ENCODE results near the gene STX4.

STX4 gene

DNA sequence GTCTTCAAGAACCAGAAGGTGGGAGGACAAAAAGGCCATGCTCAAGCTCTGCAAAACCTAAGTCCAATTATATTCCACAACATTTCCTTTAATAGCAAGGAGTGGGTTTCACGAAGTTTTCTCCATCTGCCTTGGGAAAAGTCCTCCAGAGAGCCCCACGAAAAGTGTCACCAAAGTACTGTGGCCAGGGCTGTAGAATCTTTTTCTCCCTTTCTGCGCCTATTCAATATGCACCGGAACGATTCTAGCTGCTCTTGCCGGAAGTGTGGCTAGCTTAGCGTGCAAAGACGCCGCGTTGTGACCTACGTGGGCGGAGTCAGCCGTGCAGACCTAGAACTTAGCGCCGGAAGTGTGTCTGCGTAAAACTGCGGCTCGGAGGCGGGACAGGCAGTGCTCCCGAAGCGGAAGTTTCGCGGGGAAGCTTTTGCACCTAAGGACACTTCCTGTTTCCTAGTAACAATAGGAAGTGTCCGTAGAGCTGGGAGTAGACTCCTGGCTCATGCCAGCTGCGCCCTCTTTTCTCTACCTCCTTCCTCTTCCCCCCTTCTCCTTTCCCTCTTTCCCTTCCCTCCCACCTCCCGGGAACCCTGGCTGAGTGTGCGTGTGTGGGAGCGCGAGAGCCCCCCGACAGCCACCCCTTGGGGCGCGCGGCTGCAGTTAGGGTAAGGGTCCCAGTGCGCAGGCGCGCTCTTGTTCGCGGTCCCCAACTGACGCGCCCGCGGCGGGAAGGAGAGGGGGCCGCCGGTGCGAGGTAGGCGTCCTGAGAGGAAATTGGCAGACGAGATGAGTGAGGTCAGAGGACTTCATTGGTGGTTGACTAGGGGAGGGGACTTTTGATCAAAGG is 40.8 kb downstream of the STX4 start, which contains the start of the genes ZNF646 and ZNF668:
Gene ZNF646, plus strand, starts transcription at position 453 of the 844 bp plus-strand sequence. CDS start 1,903 bp downstream, outside the sequence.
Gene ZNF668, minus strand, starts transcription at position 271 of the 844 bp plus-strand sequence. CDS start 9,781 bp downstream, outside the sequence.
- Mint-ChIP-seq H3K27me3 (no peaks in the 10 kb centered on the region), H3K4me3 (peak within 1 kb of the TSS; percentile 94), H3K4me1 (ENCODE audit: low read depth) (peaks cover 67% of the 10 kb centered on the region), H3K27ac (peak within 1 kb of the TSS; percentile 91), H3K36me3 (ENCODE audit: low read depth) (peaks cover 54% of the 10 kb centered on the region), H3K9me3 (no peaks in the 10 kb centered on the region)
- intact Hi-C loops (cut with micrococcal nuclease) = loop anchor here (1.0 to 5.0 kb wide), 6 partner anchors 21 to 417 kb away; partner anchors contain the start of genes BCKDK, FBRS, HSD3B7 and STX4

DNA sequence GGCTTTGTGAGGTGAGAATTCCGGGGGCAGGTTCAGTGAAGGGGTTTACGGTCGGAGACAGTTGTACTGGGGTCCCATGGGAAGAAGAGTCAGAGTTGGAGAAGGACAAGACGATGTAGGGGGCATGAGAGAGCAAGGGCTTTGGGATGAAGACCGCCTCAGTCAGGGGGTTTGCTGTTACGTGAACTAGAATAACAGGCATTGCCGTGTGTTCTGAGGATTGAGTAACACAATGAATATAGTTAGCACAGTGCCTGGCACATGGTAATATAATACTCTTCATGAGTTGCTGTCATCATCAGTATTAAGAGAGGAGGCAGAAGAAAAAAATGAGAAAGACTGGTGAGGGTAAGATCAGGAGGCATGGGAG is 41.4 kb downstream of the STX4 start:
- Mint-ChIP-seq H3K4me1 (ENCODE audit: low read depth) (peaks cover 69% of the 10 kb centered on the region), H3K36me3 (ENCODE audit: low read depth) (peaks cover 60% of the 10 kb centered on the region), H3K27ac (peak overlapping the region; percentile 91), H3K4me3 (peak overlapping the region; percentile 94), H3K9me3 (no peaks in the 10 kb centered on the region), H3K27me3 (no peaks in the 10 kb centered on the region)
- intact Hi-C loops (cut with micrococcal nuclease) = loop anchor here (1.0 to 5.0 kb wide), 6 partner anchors 20 to 417 kb away; partner anchors contain the start of genes BCKDK, FBRS, HSD3B7 and STX4

GRCh38 chr16:31076319-31076718 is 43.0 kb downstream of the STX4 start:
- H3K27me3 Mint-ChIP-seq = no peaks in the 10 kb centered on the region
- peaks cover 75% of the 10 kb centered on the region for H3K36me3 Mint-ChIP-seq (ENCODE audit: low read depth)
- no peak overlapping the region for H3K27ac Mint-ChIP-seq
- peaks cover 84% of the 10 kb centered on the region for H3K4me1 Mint-ChIP-seq (ENCODE audit: low read depth)
- intact Hi-C loops (cut with micrococcal nuclease) = no loop called here
- no peak overlapping the region for H3K4me3 Mint-ChIP-seq
- H3K9me3 Mint-ChIP-seq = no peaks in the 10 kb centered on the region

DNA sequence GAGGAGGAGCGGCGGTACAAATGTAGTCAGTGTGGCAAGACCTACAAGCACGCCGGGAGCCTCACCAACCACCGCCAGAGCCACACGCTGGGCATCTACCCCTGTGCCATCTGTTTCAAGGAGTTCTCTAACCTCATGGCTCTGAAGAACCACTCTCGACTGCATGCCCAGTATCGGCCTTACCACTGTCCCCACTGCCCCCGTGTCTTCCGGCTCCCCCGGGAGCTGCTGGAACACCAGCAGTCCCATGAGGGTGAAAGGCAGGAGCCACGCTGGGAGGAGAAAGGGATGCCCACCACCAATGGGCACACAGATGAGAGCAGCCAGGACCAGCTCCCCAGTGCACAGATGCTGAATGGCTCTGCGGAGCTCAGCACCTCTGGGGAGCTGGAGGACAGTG is 43.7 kb downstream of the STX4 start:
- Mint-ChIP-seq H3K27me3 (no peaks in the 10 kb centered on the region), H3K27ac (no peak overlapping the region), H3K4me3 (no peak overlapping the region), H3K36me3 (ENCODE audit: low read depth) (peaks cover 82% of the 10 kb centered on the region), H3K4me1 (ENCODE audit: low read depth) (peaks cover 84% of the 10 kb centered on the region), H3K9me3 (no peaks in the 10 kb centered on the region)
- intact Hi-C loops (cut with micrococcal nuclease) = no loop called here

DNA sequence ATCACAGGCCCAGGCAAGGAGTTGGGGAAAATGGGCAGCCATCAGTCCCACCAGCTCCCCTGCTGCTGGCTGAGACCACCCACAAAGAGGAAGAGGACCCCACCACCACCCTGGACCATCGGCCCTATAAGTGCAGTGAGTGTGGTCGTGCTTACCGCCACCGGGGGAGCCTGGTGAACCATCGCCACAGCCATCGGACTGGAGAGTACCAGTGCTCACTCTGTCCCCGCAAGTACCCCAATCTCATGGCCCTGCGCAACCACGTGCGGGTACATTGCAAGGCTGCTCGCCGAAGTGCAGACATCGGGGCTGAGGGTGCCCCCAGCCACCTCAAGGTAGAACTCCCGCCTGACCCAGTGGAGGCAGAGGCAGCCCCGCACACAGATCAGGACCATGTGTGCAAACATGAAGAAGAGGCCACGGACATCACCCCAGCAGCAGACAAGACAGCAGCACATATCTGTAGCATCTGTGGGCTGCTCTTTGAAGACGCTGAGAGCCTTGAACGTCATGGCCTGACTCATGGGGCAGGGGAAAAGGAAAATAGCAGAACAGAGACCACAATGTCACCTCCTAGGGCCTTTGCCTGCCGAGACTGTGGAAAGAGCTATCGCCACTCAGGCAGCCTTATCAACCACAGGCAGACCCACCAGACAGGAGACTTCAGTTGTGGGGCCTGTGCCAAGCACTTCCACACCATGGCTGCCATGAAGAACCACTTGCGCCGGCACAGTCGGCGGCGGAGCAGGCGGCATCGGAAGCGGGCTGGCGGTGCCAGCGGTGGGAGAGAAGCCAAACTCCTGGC is 44.4 kb downstream of the STX4 start:
- H3K4me1 Mint-ChIP-seq (ENCODE audit: low read depth) = peaks cover 84% of the 10 kb centered on the region
- H3K9me3 Mint-ChIP-seq = no peaks in the 10 kb centered on the region
- H3K27ac Mint-ChIP-seq = peak overlapping the region; percentile 47
- H3K36me3 Mint-ChIP-seq (ENCODE audit: low read depth) = peaks cover 85% of the 10 kb centered on the region
- H3K27me3 Mint-ChIP-seq = no peaks in the 10 kb centered on the region
- intact Hi-C loops (cut with micrococcal nuclease) = no loop called here
- H3K4me3 Mint-ChIP-seq = no peak overlapping the region

DNA sequence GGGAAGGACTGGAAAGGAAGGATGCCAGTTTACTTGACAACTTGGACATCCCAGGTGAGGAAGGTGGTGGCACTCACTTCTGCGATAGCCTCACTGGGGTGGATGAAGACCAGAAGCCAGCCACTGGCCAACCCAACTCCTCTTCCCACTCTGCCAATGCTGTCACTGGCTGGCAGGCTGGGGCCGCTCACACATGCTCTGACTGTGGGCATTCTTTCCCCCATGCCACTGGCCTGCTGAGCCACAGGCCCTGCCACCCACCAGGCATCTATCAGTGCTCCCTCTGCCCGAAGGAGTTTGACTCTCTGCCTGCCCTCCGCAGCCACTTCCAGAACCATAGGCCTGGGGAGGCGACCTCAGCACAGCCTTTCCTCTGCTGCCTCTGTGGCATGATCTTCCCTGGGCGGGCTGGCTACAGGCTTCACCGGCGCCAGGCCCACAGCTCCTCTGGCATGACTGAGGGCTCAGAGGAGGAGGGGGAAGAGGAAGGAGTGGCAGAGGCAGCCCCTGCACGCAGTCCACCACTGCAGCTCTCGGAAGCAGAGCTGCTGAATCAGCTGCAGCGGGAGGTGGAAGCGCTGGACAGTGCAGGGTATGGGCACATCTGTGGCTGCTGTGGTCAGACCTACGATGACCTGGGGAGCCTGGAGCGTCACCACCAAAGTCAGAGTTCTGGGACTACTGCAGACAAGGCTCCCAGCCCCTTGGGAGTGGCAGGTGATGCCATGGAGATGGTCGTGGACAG is 45.4 kb downstream of the STX4 start:
- no peak overlapping the region for H3K4me3 Mint-ChIP-seq
- no peaks in the 10 kb centered on the region for H3K27me3 Mint-ChIP-seq
- peaks cover 85% of the 10 kb centered on the region for H3K4me1 Mint-ChIP-seq (ENCODE audit: low read depth)
- peak overlapping the region; percentile 47 for H3K27ac Mint-ChIP-seq
- H3K9me3 Mint-ChIP-seq = no peaks in the 10 kb centered on the region
- intact Hi-C loops (cut with micrococcal nuclease) = no loop called here
- peaks cover 89% of the 10 kb centered on the region for H3K36me3 Mint-ChIP-seq (ENCODE audit: low read depth)

DNA sequence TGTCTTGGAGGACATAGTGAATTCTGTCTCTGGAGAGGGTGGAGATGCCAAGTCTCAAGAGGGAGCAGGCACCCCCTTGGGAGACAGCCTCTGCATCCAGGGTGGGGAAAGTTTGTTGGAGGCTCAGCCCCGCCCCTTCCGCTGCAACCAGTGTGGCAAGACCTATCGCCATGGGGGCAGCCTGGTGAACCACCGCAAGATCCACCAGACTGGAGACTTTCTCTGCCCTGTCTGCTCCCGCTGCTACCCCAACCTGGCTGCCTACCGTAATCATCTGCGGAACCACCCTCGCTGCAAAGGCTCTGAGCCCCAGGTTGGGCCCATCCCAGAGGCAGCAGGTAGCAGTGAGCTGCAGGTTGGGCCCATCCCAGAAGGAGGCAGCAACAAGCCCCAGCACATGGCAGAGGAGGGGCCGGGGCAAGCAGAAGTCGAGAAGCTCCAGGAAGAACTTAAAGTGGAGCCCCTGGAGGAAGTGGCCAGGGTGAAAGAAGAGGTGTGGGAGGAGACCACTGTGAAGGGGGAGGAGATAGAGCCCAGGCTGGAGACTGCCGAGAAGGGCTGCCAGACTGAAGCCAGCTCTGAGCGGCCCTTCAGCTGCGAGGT is 46.1 kb downstream of the STX4 start:
- intact Hi-C loops (cut with micrococcal nuclease) = no loop called here
- peaks cover 84% of the 10 kb centered on the region for H3K4me1 Mint-ChIP-seq (ENCODE audit: low read depth)

GRCh38 chr16:31080035-31080629 is 46.8 kb downstream of the STX4 start:
- Mint-ChIP-seq H3K4me1 (ENCODE audit: low read depth) (peaks cover 77% of the 10 kb centered on the region), H3K27ac (peak overlapping the region; percentile 47), H3K36me3 (ENCODE audit: low read depth) (peaks cover 93% of the 10 kb centered on the region), H3K9me3 (no peaks in the 10 kb centered on the region), H3K27me3 (no peaks in the 10 kb centered on the region), H3K4me3 (no peak overlapping the region)
- intact Hi-C loops (cut with micrococcal nuclease) = no loop called here

More for the DNA sequence above, 46.1 kb downstream of the STX4 start:
- no peaks in the 10 kb centered on the region for H3K9me3 Mint-ChIP-seq
- peaks cover 93% of the 10 kb centered on the region for H3K36me3 Mint-ChIP-seq (ENCODE audit: low read depth)
- H3K27me3 Mint-ChIP-seq = no peaks in the 10 kb centered on the region
- no peak overlapping the region for H3K4me3 Mint-ChIP-seq
- H3K27ac Mint-ChIP-seq = peak overlapping the region; percentile 47

DNA sequence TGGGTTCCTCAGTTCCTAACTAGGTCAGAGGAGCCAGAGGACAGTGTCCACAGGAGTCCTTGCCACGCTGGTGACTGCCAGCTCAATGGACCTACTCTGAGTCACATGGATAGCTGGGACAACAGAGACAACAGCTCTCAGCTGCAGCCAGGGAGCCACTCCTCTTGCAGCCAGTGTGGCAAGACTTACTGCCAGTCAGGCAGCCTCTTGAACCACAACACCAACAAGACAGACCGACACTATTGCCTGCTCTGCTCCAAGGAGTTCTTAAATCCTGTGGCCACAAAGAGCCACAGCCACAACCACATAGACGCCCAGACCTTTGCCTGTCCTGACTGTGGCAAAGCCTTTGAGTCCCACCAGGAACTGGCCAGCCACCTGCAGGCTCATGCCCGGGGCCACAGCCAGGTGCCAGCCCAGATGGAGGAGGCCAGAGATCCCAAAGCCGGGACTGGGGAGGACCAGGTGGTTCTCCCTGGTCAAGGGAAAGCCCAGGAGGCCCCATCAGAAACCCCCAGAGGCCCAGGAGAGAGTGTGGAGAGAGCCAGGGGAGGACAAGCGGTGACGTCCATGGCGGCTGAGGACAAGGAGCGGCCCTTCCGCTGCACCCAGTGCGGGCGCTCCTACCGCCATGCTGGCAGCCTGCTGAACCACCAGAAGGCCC is 47.5 kb downstream of the STX4 start:
- Mint-ChIP-seq H3K4me3 (no peak overlapping the region), H3K9me3 (no peaks in the 10 kb centered on the region), H3K27ac (peak overlapping the region; percentile 47), H3K36me3 (ENCODE audit: low read depth) (peaks cover 100% of the 10 kb centered on the region), H3K4me1 (ENCODE audit: low read depth) (peaks cover 69% of the 10 kb centered on the region), H3K27me3 (no peaks in the 10 kb centered on the region)
- intact Hi-C loops (cut with micrococcal nuclease) = no loop called here

- Mint-ChIP-seq H3K36me3 (ENCODE audit: low read depth) (peaks cover 100% of the 10 kb centered on the region), H3K27ac (peak overlapping the region; percentile 47), H3K4me3 (no peak overlapping the region)
Measured at GRCh38 chr16:31081428-31082351, 48.3 kb downstream of the STX4 start.

DNA sequence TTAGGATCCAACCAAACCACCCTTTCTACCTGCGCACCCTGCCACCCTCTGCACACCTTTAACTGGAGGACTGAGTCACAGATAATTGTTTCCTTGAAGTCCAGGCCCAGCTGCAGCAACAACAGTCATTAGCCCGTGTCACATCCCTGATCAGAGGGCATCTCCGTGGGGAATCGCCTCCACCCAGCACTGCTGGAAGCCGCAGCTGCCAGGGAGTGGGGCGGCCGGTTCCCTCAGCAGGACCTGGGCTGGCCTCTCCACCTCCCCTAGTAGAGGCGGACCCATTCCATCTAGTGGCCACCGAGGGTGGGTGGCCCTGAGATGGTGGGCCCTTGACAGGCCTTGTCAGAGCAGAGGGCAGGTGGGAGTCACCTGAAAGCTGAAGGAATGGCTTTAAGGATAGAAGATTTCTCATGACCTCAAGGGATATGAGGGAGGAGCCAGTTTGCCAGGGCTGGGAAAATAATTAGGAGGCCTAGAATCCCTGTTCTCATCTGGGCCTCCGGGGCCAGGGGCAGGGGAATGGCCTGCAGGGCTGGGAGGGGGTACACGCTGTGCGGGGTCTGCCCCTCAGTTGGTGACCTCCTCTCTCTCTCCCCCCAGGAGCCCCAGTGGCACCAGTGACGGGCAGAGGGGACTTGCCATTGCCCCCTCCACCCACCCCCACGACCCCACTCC is 49.1 kb downstream of the STX4 start:
- H3K4me1 Mint-ChIP-seq (ENCODE audit: low read depth) = peaks cover 56% of the 10 kb centered on the region
- peak overlapping the region; percentile 47 for H3K27ac Mint-ChIP-seq
- H3K9me3 Mint-ChIP-seq = no peaks in the 10 kb centered on the region
- H3K36me3 Mint-ChIP-seq (ENCODE audit: low read depth) = peaks cover 99% of the 10 kb centered on the region
- no peak overlapping the region for H3K4me3 Mint-ChIP-seq
- H3K27me3 Mint-ChIP-seq = no peaks in the 10 kb centered on the region
- intact Hi-C loops (cut with micrococcal nuclease) = no loop called here

More at GRCh38 chr16:31081428-31082351, 48.3 kb downstream of the STX4 start:
- intact Hi-C loops (cut with micrococcal nuclease) = no loop called here
- Mint-ChIP-seq H3K9me3 (no peaks in the 10 kb centered on the region), H3K27me3 (no peaks in the 10 kb centered on the region), H3K4me1 (ENCODE audit: low read depth) (peaks cover 63% of the 10 kb centered on the region)

Measured in dendritic cell treated with granulocyte-macrophage colony-stimulating factor and Interleukin-4, amounts not matched to agents 40 ng/mL and 50 ng/mL, for 4 days (primary cell).